ENCODE data around the gene STX11.

DNA sequence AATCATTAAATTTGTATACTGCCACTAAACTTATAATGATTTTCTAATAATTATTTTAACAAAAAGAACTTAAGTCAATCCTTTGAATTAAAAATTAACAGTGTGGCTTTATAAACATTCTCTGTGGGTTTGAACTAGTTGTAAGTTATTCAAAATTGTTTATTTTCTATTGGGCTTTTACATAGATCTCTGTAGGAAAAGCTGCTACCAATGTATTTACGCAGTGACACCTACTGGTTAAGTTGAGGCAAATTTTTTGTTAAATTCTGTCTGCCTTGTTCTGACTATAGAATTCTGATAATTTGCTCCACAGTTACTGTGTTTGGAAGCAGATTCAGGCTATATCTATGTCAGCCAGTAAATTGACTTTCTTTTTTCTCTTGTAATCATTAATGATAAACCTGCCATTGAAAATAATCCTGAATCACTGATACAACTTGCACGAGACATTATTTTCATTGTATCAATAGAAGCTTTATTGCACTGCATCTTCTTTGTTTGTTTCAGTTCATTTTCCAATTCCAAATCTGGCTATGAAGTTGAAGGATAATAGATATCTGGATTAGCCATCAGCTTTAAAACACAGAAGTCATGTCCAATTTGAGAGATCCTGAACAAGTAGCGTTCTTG is 68.9 kb downstream of the STX11 start:
- TF ChIP-seq EP300 (conservative IDR thresholded peaks at IDR 0.05; ENCODE audit: poor library complexity, severe bottlenecking) (no peak), SMC3 (conservative IDR thresholded peaks at IDR 0.05; ENCODE audit: poor library complexity) (peak; percentile 38), POLR2AphosphoS5 (IDR thresholded peaks at IDR 0.05) (no peak), MXI1 (conservative IDR thresholded peaks at IDR 0.05; ENCODE audit: poor library complexity, severe bottlenecking) (no peak), TAF1 (IDR thresholded peaks at IDR 0.05; ENCODE audit: low read depth) (no peak), RAD21 (conservative IDR thresholded peaks at IDR 0.05) (peak; percentile 53), EZH2 (IDR thresholded peaks at IDR 0.05; ENCODE audit: borderline replicate concordance, insufficient read depth, low read length, poor library complexity, severe bottlenecking) (no peak)
- TF ChIP-seq, protein P1, sequence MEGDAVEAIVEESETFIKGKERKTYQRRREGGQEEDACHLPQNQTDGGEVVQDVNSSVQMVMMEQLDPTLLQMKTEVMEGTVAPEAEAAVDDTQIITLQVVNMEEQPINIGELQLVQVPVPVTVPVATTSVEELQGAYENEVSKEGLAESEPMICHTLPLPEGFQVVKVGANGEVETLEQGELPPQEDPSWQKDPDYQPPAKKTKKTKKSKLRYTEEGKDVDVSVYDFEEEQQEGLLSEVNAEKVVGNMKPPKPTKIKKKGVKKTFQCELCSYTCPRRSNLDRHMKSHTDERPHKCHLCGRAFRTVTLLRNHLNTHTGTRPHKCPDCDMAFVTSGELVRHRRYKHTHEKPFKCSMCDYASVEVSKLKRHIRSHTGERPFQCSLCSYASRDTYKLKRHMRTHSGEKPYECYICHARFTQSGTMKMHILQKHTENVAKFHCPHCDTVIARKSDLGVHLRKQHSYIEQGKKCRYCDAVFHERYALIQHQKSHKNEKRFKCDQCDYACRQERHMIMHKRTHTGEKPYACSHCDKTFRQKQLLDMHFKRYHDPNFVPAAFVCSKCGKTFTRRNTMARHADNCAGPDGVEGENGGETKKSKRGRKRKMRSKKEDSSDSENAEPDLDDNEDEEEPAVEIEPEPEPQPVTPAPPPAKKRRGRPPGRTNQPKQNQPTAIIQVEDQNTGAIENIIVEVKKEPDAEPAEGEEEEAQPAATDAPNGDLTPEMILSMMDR (IDR thresholded peaks at IDR 0.05; ENCODE audit: poor library complexity, severe bottlenecking): peak; percentile 70
- TF ChIP-seq, protein P2, sequence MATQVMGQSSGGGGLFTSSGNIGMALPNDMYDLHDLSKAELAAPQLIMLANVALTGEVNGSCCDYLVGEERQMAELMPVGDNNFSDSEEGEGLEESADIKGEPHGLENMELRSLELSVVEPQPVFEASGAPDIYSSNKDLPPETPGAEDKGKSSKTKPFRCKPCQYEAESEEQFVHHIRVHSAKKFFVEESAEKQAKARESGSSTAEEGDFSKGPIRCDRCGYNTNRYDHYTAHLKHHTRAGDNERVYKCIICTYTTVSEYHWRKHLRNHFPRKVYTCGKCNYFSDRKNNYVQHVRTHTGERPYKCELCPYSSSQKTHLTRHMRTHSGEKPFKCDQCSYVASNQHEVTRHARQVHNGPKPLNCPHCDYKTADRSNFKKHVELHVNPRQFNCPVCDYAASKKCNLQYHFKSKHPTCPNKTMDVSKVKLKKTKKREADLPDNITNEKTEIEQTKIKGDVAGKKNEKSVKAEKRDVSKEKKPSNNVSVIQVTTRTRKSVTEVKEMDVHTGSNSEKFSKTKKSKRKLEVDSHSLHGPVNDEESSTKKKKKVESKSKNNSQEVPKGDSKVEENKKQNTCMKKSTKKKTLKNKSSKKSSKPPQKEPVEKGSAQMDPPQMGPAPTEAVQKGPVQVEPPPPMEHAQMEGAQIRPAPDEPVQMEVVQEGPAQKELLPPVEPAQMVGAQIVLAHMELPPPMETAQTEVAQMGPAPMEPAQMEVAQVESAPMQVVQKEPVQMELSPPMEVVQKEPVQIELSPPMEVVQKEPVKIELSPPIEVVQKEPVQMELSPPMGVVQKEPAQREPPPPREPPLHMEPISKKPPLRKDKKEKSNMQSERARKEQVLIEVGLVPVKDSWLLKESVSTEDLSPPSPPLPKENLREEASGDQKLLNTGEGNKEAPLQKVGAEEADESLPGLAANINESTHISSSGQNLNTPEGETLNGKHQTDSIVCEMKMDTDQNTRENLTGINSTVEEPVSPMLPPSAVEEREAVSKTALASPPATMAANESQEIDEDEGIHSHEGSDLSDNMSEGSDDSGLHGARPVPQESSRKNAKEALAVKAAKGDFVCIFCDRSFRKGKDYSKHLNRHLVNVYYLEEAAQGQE (IDR thresholded peaks at IDR 0.05; ENCODE audit: borderline replicate concordance): no peak

All from neural cell (in vitro differentiated cells).